ENCODE measurements around the gene PEX19. TPM values are rescaled to one million over a fixed set of nuclear protein-coding genes. Genes with fewer than 3 reads are reported as not detected.
A peak's percentile ranks its signal among the peaks of the same experiment; 100 is the strongest.

PEX19 gene
- total RNA-seq, 1 experiment from 2014 or later, result 83.7 TPM

- DNase-seq (ENCODE audit: low read depth), result no peak
Measured at GRCh38 chr1:160277987-160278386, 6.9 kb downstream of the PEX19 start.

- no peak for DNase-seq (ENCODE audit: low read depth)
Measured at GRCh38 chr1:160277330-160277729, 7.6 kb downstream of the PEX19 start.

- no peak for DNase-seq (ENCODE audit: low read depth)
Measured at GRCh38 chr1:160271025-160271424, 13.9 kb downstream of the PEX19 start.

- no peak for DNase-seq (ENCODE audit: low read depth)
Measured at GRCh38 chr1:160267284-160267991, 17.5 kb downstream of the PEX19 start.

GRCh38 chr1:160264795-160265307 lies 20.1 kb downstream of the PEX19 start:
- no peak for DNase-seq (ENCODE audit: low read depth)

- peak; percentile 96 for DNase-seq (ENCODE audit: low read depth)
Measured at GRCh38 chr1:160261893-160262794, 22.8 kb downstream of the PEX19 start, which contains the start of gene DCAF8. DCAF8 (minus strand) TSS chr1:160262549; CDS start chr1:160244008, 18,541 bp downstream.

GRCh38 chr1:160261556-160261892 lies 23.4 kb downstream of the PEX19 start:
- peak; percentile 78 for DNase-seq (ENCODE audit: low read depth)

- peak; percentile 87 for DNase-seq (ENCODE audit: low read depth)
Measured at GRCh38 chr1:160260406-160261382, 24.2 kb downstream of the PEX19 start.

GRCh38 chr1:160258177-160258798 lies 26.6 kb downstream of the PEX19 start:
- DNase-seq (ENCODE audit: low read depth), result no peak

- DNase-seq (ENCODE audit: low read depth), result no peak
Measured at GRCh38 chr1:160257411-160258015, 27.4 kb downstream of the PEX19 start.

- DNase-seq (ENCODE audit: low read depth), result peak; percentile 71
Measured at GRCh38 chr1:160256396-160257046, 28.4 kb downstream of the PEX19 start.

GRCh38 chr1:160255781-160256300 lies 29.1 kb downstream of the PEX19 start:
- DNase-seq (ENCODE audit: low read depth), result no peak

- peak; percentile 70 for DNase-seq (ENCODE audit: low read depth)
Measured at GRCh38 chr1:160251687-160252526, 33.0 kb downstream of the PEX19 start.

- peak; percentile 44 for DNase-seq (ENCODE audit: low read depth)
Measured at GRCh38 chr1:160251011-160251410, 33.9 kb downstream of the PEX19 start.

GRCh38 chr1:160247053-160247452 lies 37.9 kb downstream of the PEX19 start:
- DNase-seq (ENCODE audit: low read depth), result no peak

- no peak for DNase-seq (ENCODE audit: low read depth)
Measured at GRCh38 chr1:160245434-160245833, 39.5 kb downstream of the PEX19 start.

- DNase-seq (ENCODE audit: low read depth), result no peak
Measured at GRCh38 chr1:160244209-160244608, 40.7 kb downstream of the PEX19 start.

GRCh38 chr1:160243767-160244166 lies 41.2 kb downstream of the PEX19 start:
- no peak for DNase-seq (ENCODE audit: low read depth)

All from LHCN-M2 (cell line).